ENCODE measurements around the gene AFAP1.

DNA sequence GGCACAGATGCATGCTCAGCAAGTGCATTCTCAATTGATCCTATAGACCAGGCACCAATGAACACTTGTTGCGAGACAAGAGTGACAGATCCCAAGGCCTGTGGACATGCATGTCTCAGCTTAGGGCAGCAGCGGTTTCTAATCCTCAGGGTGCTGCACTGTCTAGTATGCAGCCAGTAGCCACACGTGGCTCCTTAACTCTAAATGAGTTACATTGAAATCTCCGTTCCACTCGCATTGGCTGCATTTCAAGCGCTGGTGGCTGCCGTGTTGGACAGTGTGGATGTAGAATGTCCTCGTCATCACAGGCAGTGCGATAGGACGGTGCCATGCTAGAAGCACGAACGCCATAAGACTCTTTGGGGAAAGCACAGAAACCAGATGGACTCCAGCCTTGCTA, 24.0 kb upstream of the AFAP1 start:
- TF ChIP-seq CTCF (IDR thresholded peaks at IDR 0.05; ENCODE audit: insufficient read depth, low read depth, low read length) (no peak), EZH2 (IDR thresholded peaks at IDR 0.05; ENCODE audit: insufficient read depth, low read length) (no peak)

Data from astrocyte (in vitro differentiated cells and primary cell).